Large intestine (tissue), 3 donors: Measurements from ENCODE around the gene TIAM1. TPM values are rescaled to one million over a fixed set of nuclear protein-coding genes. Genes with fewer than 3 reads are reported as not detected.

Experiments used
- DNase-seq, 2 donors: peaks; one replicate each; pipeline versions ENCODE4 v3.0.0 to v3.0.0-alpha.2; 2013
- H3K27ac ChIP-seq: one replicate; pipeline ENCODE4 v1.5.1; 2013; ENCODE audit warnings: low read length
- H3K27me3 ChIP-seq: 2 replicates; pipeline ENCODE4 v1.6.1; 2013; ENCODE audit warnings: low read length; ENCODE audit not compliant: control insufficient read depth, insufficient read depth
- H3K36me3 ChIP-seq: 2 replicates; pipeline ENCODE4 v1.6.1; 2013; ENCODE audit warnings: low read length; ENCODE audit not compliant: control insufficient read depth, insufficient read depth
- H3K4me1 ChIP-seq: one replicate; pipeline ENCODE4 v1.6.1; 2013; ENCODE audit warnings: low read length; ENCODE audit not compliant: control insufficient read depth, insufficient read depth
- H3K4me3 ChIP-seq: one replicate; pipeline ENCODE4 v1.5.1; 2013; ENCODE audit warnings: low read length
- H3K9me3 ChIP-seq: one replicate; pipeline ENCODE4 v1.6.1; 2013; ENCODE audit warnings: mild to moderate bottlenecking, low read depth, low read length, moderate library complexity; ENCODE audit not compliant: control insufficient read depth
- WGBS: methylation state at CpG from one replicate; pipeline ENCODE4 v1.1.5; 2013; ENCODE audit warnings: low lambda C conversion rate; ENCODE audit not compliant: insufficient coverage; 5-methylcytosine and 5-hydroxymethylcytosine counted together
- polyA plus RNA-seq: library from polyadenylated mRNA; unstranded; fragments of 120-200 nt; gene quantifications from one replicate; pipeline ENCODE4 v1.2.1, GENCODE V29; 2013

The TIAM1 gene
- polyA plus RNA-seq, 1 donor = 6.3 TPM

GRCh38 chr21:31130821-31131220, 213.2 kb downstream of the TIAM1 start:
- H3K4me3 ChIP-seq = no peak overlapping the region
- H3K27me3 ChIP-seq = no peaks in the 10 kb centered on the region
- H3K36me3 ChIP-seq = no peaks in the 10 kb centered on the region
- no peaks in the 10 kb centered on the region for H3K4me1 ChIP-seq
- no peak for DNase-seq
- no CpG with 5 or more reads among the region's 2 CpGs for WGBS
- H3K9me3 ChIP-seq = no peaks in the 10 kb centered on the region
- no peak overlapping the region for H3K27ac ChIP-seq

DNA sequence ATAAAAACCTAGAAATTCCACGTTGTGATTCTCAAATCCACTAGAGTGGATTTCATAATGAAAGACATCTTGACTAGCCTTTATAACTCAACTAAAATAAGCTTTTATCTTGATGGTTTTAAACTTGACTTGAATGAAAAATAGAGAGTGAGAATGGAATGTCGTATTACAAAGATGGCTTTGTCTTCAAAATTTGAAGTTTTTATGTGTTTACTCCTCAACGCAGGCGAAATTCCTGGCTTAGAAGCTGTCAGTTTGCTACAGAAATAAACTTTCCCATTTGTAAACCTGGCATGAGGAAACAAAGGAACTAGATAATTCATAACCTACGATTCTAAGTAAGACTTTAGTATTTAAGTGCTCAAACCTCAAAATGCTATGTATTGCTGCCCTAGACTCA, 215.8 kb downstream of the TIAM1 start:
- Histone ChIP-seq H3K36me3 (no peaks in the 10 kb centered on the region), H3K4me1 (no peaks in the 10 kb centered on the region), H3K27me3 (no peaks in the 10 kb centered on the region), H3K9me3 (no peaks in the 10 kb centered on the region), H3K4me3 (no peak overlapping the region), H3K27ac (no peak overlapping the region)
- no peak for DNase-seq
- 53% methylated on average over 3 of the region's 5 CpGs for WGBS

DNA sequence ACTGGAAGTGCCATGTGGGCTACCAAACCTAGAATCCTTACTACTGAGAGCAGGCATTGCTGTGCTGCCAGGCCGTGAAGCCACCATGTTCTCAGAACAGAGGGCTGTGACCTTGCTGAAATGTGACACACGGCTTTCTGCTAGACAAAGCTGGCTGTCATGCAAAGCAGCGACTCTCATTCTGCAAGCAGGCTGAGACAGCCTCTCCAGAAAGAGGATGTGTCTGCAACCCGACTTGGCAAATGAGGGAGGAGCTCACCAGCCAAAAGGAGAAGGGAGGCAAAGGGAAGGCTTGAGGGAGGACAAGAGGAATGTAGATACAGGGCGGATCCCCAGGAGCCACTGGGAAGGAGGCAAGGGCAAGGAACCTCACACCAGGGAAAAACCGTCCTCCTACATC, 220.1 kb downstream of the TIAM1 start:
- Histone ChIP-seq H3K27ac (no peak overlapping the region), H3K9me3 (no peaks in the 10 kb centered on the region), H3K36me3 (no peaks in the 10 kb centered on the region), H3K27me3 (no peaks in the 10 kb centered on the region), H3K4me3 (no peak overlapping the region), H3K4me1 (no peaks in the 10 kb centered on the region)
- DNase-seq = no peak
- no CpG with 5 or more reads among the region's 6 CpGs for WGBS

DNA sequence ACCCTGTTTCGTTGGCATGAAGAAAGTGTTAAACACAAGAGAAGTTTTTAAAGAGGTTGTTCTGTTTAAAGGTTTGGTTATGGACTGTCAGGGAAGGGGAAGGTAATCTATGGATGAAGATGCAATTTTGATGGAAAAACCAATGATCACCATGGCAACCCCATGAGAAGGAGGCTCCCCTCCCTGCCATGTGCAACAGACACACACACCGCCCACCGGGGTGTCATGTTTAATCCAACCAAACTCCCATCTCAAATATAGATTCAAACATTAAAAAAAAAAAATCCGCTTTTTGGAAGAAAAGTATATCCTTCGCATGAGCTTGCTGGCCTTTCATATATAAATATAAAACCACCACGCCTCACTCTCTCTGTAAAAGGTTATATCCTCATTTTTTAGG, 224.9 kb downstream of the TIAM1 start:
- no CpG with 5 or more reads among the region's 6 CpGs for WGBS
- no peak overlapping the region for H3K27ac ChIP-seq
- H3K4me1 ChIP-seq = no peaks in the 10 kb centered on the region
- no peak overlapping the region for H3K4me3 ChIP-seq
- H3K27me3 ChIP-seq = no peaks in the 10 kb centered on the region
- H3K9me3 ChIP-seq = no peaks in the 10 kb centered on the region
- DNase-seq = no peak
- no peaks in the 10 kb centered on the region for H3K36me3 ChIP-seq

DNA sequence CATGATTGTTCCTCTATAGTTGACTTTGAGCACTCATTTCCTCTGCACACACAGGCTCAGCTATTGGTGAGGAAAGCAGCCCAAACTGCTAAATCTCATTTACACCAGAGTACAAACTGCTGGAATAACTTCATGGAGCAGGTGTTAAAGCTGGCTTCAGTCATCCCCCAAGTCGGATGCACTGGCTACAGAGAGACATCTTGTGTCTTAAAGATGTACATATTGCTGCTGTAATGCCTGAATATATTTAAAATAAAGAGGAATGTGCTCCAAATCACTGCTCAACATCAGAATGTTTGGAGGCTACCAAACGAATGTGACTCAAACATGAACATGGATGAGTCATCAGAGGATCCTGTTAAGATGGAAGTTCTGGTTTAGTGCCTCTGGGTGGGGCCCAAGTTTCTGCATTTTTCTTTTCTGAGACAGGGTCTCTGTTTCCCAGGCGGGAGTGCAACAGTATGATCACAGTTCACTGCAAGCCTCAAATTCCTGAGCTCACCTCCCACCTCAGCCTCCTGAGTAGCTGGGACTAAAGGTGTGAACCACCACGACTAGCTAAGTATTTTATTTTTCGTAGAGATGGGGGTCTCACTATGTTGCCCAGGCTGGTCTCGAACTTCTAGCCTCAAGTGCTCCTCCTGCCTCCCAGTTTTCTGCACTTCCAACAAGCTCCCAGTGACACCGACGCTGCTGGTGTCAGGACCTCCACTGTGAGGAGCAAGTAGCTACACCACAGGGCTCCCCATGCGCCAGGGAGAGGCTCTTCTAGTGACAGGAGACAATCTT, 226.7 kb downstream of the TIAM1 start:
- H3K4me1 ChIP-seq = no peaks in the 10 kb centered on the region

DNA sequence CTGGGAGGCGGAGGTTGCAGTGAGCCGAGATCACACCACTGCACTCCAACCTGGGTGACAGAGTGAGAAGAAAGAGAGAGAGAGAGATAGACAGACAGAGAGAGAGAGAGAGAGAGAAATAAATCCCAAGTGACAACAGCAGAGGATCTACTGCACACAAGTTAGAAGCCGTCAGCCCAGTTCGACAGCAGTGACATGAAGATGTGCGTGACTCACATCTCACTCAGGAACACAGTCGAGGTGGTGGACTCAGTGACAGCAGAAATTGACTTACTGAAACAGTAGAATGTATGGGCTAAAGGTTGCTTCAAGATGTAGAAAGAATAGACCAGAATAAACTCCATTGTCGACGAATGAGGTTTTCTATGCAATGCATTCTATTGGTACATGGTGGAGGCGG, 228.8 kb downstream of the TIAM1 start:
- H3K4me1 ChIP-seq = no peaks in the 10 kb centered on the region
- 100% methylated on average over 2 of the region's 9 CpGs for whole genome bisulfite sequencing
- H3K4me3 ChIP-seq = no peak overlapping the region
- no peaks in the 10 kb centered on the region for H3K36me3 ChIP-seq
- no peak overlapping the region for H3K27ac ChIP-seq
- H3K9me3 ChIP-seq = no peaks in the 10 kb centered on the region
- no peaks in the 10 kb centered on the region for H3K27me3 ChIP-seq
- DNase-seq = no peak

More for the DNA sequence above, 226.7 kb downstream of the TIAM1 start:
- WGBS = no CpG with 5 or more reads among the region's 9 CpGs
- no peak overlapping the region for H3K4me3 ChIP-seq
- no peaks in the 10 kb centered on the region for H3K36me3 ChIP-seq
- no peak for DNase-seq
- H3K9me3 ChIP-seq = no peaks in the 10 kb centered on the region
- H3K27me3 ChIP-seq = no peaks in the 10 kb centered on the region
- H3K27ac ChIP-seq = no peak overlapping the region

DNA sequence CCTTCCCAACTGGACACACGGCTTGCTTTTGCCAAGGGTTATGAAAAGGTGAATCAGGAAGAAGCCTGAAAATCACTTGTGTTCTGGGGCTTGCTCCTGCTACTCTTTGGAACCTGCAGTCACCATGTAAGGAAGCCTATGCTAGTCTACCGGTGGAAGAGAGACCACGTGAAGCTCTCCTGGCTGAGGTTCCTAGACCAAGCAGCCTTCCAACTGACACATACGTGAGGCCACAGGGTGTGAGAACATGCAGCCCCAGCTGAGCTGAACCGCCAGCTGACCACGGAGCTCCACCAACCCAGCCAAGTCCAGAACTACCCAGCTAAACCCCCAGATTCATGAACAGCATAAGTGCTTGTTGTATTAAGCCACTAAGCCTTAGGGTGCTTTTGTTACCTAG, 233.0 kb downstream of the TIAM1 start:
- no peaks in the 10 kb centered on the region for H3K36me3 ChIP-seq
- H3K27ac ChIP-seq = no peak overlapping the region
- H3K4me3 ChIP-seq = no peak overlapping the region
- no CpG with 5 or more reads among the region's 6 CpGs for WGBS
- no peak for DNase-seq
- H3K4me1 ChIP-seq = no peaks in the 10 kb centered on the region
- no peaks in the 10 kb centered on the region for H3K9me3 ChIP-seq
- no peaks in the 10 kb centered on the region for H3K27me3 ChIP-seq

DNA sequence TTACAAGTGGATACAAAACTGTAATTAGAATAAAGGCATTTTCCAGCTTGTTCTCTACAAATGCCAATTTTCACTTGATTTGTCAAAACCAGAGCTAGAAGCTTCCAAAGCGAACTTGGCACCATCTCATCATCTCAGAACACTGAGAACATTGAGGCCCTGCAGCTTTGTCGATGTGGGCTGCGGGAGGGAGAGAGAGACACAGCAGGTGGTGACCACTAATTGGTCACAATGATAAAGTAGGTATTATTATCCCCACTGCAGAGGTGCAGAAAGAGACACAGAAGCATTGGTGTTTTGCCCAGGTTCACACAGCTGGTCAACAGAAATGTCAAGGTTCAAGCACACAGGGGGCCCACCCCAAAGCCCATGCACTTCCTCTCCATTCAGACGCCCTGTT, 233.6 kb downstream of the TIAM1 start:
- no peak overlapping the region for H3K4me3 ChIP-seq
- WGBS = no CpG with 5 or more reads among the region's 4 CpGs
- DNase-seq = no peak
- H3K27ac ChIP-seq = no peak overlapping the region
- no peaks in the 10 kb centered on the region for H3K36me3 ChIP-seq
- no peaks in the 10 kb centered on the region for H3K4me1 ChIP-seq
- H3K9me3 ChIP-seq = no peaks in the 10 kb centered on the region
- H3K27me3 ChIP-seq = no peaks in the 10 kb centered on the region

- no peaks in the 10 kb centered on the region for H3K9me3 ChIP-seq
- no peak overlapping the region for H3K27ac ChIP-seq
- H3K4me1 ChIP-seq = no peaks in the 10 kb centered on the region
- no CpG with 5 or more reads among the region's 1 CpG for WGBS
- H3K36me3 ChIP-seq = no peaks in the 10 kb centered on the region
- no peak for DNase-seq
- H3K4me3 ChIP-seq = no peak overlapping the region
- no peaks in the 10 kb centered on the region for H3K27me3 ChIP-seq
Observed at GRCh38 chr21:31107871-31108270, 236.2 kb downstream of the TIAM1 start.

DNA sequence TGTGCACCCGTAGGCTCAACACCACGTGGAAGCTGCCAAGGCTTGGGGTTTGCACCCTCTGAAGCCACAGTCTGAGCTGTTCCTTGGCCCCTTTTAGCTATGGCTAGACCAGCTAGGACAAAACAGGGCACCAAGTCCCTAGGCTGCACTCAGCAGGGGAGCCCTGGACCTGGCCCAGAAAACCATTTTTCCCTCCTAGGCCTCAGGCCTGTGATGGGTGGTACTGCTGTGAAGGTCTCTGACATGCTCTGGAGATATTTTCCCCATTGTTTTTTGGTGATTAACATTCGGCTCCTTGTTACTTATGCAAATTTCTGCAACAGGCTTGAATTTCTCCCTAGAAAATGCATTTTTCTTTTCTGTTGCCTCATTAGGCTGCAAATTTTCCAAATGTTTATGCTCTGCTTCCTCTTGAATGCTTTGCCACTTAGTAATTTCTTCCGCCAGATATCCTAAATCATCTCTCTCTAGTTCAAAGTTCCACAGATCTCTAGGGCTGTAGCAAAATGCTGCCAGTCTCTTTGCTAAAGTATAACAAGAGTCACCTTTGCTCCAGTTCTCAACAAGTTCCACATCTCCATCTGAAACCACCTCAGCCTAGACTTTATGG, 236.8 kb downstream of the TIAM1 start:
- Histone ChIP-seq H3K36me3 (no peaks in the 10 kb centered on the region), H3K27me3 (no peaks in the 10 kb centered on the region), H3K9me3 (no peaks in the 10 kb centered on the region), H3K4me3 (no peak overlapping the region), H3K4me1 (no peaks in the 10 kb centered on the region), H3K27ac (no peak overlapping the region)
- DNase-seq = no peak
- WGBS = no CpG with 5 or more reads among the region's 4 CpGs
